Omental fat pad (tissue), 4 donors: ENCODE measurements around the gene VN1R5. TPM values are rescaled to one million over a fixed set of nuclear protein-coding genes. Genes with fewer than 3 reads are reported as not detected.
A peak's percentile ranks its signal among the peaks of the same experiment; 100 is the strongest.
"Not testable (repeated sequence)": the region's sequence is repeated elsewhere in the genome, so short reads cannot be mapped to it uniquely, and the experiment has no call there.

Experiments
- ATAC-seq: fragments of 150-250 bp; one replicate; pipeline ENCODE4 v1.9.1; 2016; ENCODE audit warnings: mild to moderate bottlenecking, moderate library complexity; ENCODE audit not compliant: low FRiP score
- DNase-seq: peaks from one replicate; pipeline ENCODE4 v3.0.0-alpha.2; 2019; ENCODE audit warnings: low spot score
- total RNA-seq, 4 donors: library from RNA; depleted of rRNA; stranded (reverse); fragments of >200 nt; gene quantifications; one replicate each; pipeline ENCODE4 v1.1.0, GENCODE V29; 2016
- TF ChIP-seq, protein P1 (sequence below), 3 donors: fragments of 450-650 bp; IDR thresholded peaks; one replicate each; pipeline ENCODE4 v1.5.1; 2016 to 2017; ENCODE audit warnings: antibody characterized with exemption in 3 of 3, mild to moderate bottlenecking in 3 of 3, moderate library complexity in 2 of 3

The VN1R5 gene
- total RNA-seq, result not detected

DNA sequence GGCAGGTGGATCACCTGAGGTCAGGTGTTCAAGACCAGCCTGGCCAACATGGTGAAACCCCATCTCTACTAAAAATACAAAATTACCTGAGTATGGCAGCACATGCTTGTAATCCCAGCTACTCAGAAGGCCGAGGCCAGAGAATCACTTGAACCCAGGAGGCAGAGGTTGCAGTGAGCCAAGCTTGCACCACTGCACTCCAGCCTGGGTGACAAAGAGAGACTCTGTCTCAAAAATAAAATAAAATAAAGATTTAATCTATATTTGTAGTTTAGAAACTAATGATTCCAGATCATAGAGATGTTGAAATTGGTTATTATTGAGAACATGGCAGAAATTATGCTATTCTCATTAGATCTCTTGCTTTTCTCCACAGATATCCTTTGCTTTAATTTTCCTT, at the start of gene VN1R5:
VN1R5 (plus strand) TSS at position 301 of the 400 bp plus-strand sequence.
- not testable (repeated sequence) for ATAC-seq, DNase-seq

DNA sequence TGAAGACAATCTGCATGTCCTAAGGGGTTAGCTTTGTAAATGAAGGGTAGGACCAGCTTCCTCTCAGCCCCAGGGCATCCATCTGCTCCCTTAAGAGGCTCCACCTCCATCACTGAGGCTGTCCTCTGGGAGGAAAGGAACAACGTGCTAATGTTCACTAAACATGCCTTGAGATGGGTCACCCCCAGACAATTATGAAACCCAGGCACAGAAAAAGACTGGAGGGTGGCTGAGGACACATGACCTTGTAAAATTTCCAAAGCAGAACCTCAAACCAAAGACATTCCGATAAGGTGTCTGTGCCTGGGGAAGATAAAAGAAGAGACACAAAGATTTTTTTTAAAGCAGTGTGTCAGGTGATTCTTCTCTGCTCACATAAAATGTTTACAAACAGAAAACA, 46.5 kb upstream of the VN1R5 start:
- TF ChIP-seq, protein P1, sequence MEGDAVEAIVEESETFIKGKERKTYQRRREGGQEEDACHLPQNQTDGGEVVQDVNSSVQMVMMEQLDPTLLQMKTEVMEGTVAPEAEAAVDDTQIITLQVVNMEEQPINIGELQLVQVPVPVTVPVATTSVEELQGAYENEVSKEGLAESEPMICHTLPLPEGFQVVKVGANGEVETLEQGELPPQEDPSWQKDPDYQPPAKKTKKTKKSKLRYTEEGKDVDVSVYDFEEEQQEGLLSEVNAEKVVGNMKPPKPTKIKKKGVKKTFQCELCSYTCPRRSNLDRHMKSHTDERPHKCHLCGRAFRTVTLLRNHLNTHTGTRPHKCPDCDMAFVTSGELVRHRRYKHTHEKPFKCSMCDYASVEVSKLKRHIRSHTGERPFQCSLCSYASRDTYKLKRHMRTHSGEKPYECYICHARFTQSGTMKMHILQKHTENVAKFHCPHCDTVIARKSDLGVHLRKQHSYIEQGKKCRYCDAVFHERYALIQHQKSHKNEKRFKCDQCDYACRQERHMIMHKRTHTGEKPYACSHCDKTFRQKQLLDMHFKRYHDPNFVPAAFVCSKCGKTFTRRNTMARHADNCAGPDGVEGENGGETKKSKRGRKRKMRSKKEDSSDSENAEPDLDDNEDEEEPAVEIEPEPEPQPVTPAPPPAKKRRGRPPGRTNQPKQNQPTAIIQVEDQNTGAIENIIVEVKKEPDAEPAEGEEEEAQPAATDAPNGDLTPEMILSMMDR (IDR thresholded peaks at IDR 0.05), result no peak
- DNase-seq, result no peak
- no peak for ATAC-seq

DNA sequence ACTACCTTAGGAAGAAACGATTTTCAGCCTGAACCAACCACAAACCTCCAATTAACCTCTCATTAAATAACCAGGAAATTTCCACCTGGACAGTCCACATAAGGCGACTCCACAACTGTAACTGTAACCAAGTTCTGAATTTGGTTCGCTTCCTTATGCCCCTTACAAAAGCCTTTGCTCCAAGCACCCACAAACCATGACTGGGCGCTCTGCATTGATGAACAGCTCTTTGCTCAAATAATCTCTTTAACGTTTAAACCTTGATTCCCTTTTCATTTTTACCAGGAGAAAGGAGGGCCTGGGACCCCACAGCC, 45.9 kb upstream of the VN1R5 start:
- ATAC-seq, result no peak
- no peak for DNase-seq
- TF ChIP-seq, protein P1 (IDR thresholded peaks at IDR 0.05), result no peak

DNA sequence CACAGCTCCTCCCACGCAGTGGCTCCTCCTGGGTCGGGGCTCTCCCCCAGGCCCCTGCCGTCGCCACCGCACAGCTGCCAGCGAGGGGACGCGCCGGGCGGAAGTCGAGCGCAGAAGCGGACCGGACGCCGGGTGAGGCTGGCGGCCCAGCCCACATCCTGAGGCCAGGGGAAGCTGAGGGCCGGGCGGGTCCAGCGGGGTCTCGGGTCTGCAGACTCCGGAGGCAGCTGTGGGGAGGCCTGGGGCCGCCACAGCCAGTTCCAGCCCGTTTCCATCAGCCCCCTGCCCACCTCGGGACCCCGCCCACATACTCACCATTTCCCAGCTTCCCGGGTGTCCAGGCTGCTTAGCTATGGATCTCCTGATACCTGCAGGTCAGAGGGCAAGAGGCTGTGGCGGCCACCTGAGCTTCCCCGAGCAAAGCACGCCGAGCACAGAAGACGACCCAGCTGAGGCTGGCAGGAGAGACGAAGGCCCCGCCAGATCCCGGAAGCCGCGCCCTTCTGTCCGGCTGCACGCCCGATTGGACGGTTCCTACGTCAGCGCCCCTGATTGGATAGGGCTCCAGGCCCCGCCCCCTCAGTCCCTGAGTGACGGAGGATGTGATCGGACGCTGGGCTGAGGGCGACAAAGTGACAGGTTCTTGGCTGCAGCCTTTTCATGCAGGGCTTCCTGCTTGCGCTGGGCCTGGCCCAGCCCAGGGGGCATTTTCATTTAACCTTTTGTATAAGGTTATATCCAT, 45.3 kb upstream of the VN1R5 start:
- ATAC-seq, result peak; percentile 99
- TF ChIP-seq, protein P1 (IDR thresholded peaks at IDR 0.05), result no peak
- DNase-seq, result peak; percentile 97

DNA sequence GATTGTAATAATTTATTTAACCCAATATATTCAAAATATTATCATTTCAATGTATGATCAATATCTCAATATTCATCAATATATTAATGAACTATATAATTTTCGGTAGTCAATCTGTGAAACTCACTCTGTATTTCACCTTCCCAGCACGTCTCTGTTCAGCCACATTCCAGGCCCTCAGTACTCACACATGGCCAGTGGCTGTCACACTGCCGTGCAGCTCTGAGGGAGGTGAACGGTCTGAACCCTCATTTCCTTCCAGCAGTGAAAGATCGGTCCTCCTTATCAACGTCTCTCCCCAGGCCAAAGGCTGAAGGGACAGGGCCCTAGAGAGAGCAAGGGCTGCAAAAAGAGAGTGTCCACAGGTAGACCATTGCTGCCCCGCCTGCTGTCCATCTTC, 44.5 kb upstream of the VN1R5 start:
- no peak for DNase-seq
- TF ChIP-seq, protein P1 (IDR thresholded peaks at IDR 0.05), result no peak
- ATAC-seq, result no peak

DNA sequence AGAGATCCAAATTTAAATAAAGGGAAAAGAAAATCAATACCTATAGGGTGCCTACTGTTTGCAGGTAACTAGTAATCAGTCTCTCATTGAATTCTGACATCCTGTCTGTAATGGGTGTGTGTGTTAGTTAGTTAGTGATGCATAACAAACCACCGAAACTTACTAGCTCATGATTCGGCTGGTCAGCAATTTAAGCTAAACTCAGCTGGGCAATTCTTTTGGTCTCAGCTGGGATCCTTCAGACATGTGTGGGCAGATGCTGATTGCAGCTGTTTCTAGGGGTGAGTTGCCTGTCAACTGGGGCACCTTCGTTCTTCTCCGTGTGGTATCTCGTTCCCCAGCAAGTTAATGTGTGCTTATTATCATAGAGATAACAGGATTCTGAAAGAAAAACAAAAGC, 43.9 kb upstream of the VN1R5 start:
- TF ChIP-seq, protein P1 (IDR thresholded peaks at IDR 0.05), result no peak
- DNase-seq (no peak), ATAC-seq (no peak)

DNA sequence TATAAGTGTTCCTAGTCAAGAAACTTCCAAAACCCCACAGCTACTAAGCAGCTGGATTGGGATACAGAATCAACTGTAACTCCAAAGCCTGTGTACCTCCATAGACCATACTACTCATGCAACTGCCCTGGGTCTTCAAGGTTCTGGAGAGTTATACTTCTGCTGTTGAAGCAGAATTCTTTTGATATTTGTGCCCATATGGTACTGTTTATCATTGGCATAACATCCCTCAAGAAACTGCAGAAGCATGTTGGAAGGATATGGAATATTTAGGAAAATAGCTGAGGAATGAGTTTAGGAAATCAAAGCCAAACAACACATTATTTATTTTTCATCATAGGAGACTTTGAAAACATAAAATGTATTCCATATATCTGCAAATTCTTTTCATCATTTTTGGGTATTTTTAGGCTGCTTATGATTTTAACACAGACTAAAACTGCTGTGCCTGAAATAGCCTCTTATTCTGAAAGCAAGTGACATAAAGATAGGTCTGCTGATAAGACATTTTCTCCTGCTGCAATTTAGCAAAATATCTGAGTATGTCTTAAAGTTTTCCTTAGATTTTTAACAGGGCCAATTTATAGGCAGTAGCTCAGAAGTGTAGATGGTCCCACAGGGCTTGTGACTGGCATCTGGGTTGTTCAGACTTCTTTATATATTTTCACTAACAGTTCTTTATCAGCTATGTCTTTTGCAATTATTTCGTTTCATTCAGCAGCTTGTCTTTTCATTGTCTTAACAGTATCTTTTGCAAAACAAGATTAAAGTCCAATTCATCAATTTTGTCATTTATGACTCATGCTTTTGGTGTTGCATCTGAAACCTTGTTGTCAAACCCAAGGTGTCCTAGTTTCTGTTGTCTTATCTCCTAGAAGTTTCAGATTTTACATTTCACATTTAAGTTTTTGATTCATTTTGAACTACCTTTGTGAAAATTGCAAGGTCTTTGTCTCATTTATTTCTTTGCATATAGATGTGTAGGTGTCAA, 43.0 kb upstream of the VN1R5 start:
- ATAC-seq (no peak), DNase-seq (no peak)
- TF ChIP-seq, protein P1 (IDR thresholded peaks at IDR 0.05), result no peak
